Sigmoid colon (tissue), 4 donors: ENCODE measurements around the gene AGMAT.

Experiments
- CTCF ChIP-seq, 4 experiments: fragments of 450-650 bp in 3 of 4; fragments of 200-600 bp in 1 of 4; IDR thresholded peaks; one replicate each; pipeline ENCODE4 v1.5.1; 2016 to 2019; ENCODE audit warnings: antibody characterized with exemption in 4 of 4, mild to moderate bottlenecking in 3 of 4, moderate library complexity in 2 of 4
- POLR2AphosphoS5 ChIP-seq, 4 donors: sonication (generic); formaldehyde crosslinking; IDR thresholded peaks; one replicate each; pipeline ENCODE4 v1.6.1; 2017; ENCODE audit warnings: antibody characterized with exemption in 4 of 4

DNA sequence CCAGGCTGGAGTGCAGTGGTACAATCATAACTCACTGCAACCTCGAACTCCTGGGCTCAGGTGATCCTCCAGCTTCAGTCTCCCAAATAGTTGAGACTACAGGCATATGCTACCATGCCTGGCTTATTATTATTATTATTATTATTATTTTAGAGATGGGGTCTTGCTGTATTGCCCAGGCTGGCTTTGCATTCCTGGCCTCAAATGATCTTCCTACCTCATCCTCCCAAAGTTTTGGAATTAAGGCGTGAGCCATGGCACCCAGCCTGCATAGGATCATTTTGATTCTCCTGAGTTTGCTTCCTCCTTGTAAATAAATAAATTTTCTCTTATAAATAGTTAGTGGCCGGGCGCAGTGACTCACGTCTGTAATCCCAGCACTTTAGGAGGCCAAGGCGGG lies 38.6 kb upstream of the AGMAT start:
- TF ChIP-seq POLR2AphosphoS5 (IDR thresholded peaks at IDR 0.05) = no peak
- TF ChIP-seq CTCF (IDR thresholded peaks at IDR 0.05) = no peak
